HG03066 (cell line): Measurements from ENCODE around the gene B4GALNT4.
"Not testable (repeated sequence)": the region's sequence is repeated elsewhere in the genome, so short reads cannot be mapped to it uniquely, and the experiment has no call there.

ENCODE experiments used
- ATAC-seq: cut with Tn5 transposase; IDR thresholded peaks from one replicate; pipeline ENCODE4 v1.9.1; 2021; ENCODE audit warnings: low read depth; ENCODE audit not compliant: unreplicated experiment

The B4GALNT4 gene

GRCh38 chr11:405323-405953 is 36.1 kb downstream of the B4GALNT4 start:
- ATAC-seq: no peak

DNA sequence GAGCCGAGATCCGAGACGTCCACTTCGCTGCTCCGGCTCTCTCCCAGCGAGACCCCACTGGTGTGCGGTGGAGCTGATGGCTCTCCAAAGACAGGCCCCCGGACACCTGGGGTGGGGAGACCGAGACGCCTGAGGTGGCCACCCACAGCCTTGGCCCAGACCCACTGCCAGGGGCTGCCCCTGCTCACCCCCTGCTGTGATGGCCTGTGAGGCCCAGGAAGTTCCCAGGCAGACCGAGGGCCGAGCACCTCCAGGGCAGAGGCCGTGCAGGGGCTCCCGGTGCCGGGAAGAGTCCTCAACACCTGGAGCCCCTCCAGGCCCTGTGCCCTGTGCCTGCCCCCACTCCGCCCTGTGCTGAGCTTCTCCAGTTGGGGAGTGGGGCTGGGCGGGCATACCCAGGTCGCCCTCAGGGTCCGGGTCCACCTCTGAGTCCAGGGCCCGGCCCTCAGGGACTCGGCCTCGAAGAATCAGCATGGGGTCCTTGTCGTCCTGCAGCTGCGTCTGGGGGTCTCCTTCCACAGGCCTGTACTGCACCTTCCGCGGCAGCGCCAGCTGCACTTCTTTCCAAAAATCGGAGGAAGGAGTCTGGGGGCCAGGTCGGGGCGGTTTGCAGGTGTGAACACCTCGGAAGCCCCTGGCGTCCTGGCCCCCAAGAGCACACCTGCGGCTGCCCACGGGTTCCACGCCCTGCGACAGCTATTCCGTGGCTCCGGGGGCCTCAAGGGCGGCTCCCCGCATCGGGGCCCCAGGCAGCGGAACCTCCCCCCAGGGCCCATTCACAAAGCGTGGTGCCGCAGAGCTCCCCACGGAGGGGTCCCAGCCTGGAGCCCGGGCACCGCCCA is 36.9 kb downstream of the B4GALNT4 start:
- ATAC-seq: no peak

DNA sequence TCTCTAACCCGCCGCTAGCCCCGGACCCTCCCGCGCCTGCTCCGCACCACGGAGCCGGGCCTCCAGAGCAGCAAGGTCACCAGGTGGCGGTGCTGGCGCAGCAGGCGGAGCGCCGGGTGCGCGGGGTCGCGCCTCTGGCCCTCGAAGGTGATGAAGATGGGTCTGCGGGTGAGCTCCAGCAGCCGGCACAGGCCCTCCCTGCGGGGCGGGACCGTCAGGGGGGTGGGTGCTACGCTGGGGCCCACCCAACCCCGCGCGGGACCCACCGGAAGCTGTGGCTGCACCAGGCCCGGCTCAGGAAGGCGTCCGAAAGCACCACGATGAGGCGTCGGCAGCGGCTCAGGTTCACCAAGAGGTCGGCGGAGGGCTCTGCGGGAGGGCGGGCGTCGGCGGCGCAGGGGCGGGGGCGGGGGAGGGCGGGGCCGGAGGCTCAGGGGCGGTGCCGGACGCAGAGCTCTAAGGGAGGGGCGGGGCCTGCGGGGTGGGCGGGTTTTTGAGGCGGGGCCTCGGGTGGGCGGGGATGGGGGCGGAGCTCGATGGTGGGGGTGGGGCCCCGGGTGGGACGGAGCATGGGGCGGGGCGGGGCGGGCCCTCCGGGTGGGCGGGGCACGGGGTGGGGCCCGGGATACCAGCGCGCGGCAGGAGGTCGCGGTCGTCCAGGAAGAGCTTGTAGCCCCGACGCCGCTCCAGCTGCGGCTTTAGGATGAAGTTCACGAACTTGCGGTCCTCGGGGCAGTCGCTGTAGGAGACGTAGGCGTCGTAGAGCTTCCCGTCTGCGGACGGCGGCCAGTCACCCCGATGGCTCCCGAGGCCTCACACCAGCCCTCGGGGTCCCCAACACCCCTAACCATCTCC is 37.7 kb downstream of the B4GALNT4 start:
- ATAC-seq: peak; percentile 86

DNA sequence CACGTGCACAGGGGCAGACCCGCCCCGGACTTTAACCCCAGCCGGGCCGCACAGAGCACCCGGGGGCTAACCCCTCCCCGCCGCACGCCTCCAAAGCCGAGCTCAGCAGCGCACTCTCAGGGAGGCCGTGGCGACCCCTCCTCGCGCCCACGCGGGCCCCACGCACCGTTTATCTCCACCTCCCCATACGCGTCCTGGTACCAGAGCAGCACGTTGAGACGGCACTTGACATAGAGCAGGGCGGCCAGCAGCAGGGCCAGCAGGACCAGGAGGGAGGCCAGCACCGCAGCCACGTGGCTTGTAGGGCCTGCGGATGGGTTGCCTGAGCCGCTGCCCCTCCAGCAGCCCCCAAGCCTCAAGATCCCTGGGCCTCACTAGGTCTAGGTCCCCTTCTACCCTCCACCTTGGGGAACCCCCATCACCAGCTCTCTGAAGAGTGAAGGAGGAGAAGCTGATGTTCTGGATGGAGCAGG is 38.4 kb downstream of the B4GALNT4 start:
- ATAC-seq: no peak

DNA sequence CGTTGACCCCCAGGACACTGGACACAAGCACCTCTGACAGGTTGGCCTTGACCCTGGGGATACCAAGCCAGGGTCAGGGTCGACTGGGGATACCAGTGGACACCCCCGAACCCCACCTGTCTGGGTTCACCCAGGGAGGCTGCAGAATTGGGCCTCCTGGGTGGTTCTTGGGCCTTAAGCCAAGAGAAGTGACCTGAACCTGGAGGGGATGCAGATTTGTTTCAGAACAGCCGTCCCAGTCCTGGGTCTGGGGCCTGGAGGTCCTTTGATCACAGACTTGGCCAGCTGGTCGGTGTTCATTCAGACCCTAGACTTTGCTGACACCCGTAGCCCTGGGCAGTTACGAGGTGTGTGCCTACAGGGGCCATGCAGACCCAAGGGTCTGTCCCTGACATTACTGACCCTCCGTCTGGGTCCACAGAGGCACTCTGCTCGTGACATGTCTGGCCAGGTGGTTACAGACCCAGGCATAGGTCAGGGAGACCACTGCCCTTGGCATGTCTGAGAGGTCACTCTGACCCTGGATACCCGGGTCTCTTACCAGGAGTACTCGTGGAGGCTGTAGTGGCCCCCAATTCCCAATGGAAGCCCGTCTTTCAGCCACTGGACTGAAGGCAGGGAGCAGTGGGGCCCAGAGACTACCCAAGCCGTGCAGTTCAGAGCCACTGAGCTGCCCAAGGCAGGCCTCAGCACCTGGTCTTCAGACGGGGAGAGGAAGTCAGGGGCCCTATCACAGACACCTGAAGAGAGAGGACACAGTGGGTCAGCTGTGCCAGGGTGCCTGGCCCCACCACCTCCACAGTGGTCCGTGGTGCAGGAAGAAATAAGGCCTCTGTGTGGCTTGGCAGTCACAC is 39.1 kb downstream of the B4GALNT4 start:
- ATAC-seq: no peak

DNA sequence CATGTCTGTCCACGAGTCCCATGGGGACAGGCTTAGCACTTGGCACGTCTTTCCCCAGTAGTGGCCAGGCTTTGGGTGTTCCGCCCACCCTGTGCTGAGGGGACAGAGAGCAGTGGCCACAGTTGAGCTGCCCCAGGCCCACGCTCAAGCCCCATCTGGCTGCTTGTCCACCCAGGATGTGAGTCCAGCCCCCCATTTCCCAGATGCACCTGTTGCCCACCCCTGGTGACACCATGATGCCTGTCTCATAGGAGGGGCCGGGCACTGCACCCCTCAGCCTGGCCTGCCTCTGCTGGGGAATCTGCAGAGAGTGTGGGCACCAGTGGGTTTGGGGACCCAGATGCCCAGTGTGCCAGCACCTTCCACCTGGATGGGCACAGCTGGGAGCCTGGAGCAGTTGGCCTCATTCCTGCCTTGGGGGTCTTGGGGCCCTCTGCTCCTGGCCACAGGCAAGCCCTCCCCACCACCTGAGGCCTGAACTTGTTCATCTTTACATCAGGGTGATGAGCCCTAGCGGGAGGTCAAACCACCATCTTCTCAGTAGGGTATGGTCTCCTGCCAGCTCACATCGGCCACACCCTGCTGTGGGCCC is 39.8 kb downstream of the B4GALNT4 start:
- no peak for ATAC-seq

- no peak for ATAC-seq
These were observed 40.5 kb downstream of the B4GALNT4 start for GRCh38 chr11:409600-410483.

- ATAC-seq: not testable (repeated sequence)
These were observed 41.4 kb downstream of the B4GALNT4 start for GRCh38 chr11:410711-411110.

- not testable (repeated sequence) for ATAC-seq
These were observed 42.2 kb downstream of the B4GALNT4 start for GRCh38 chr11:411520-411919.

GRCh38 chr11:412641-413119 is 43.4 kb downstream of the B4GALNT4 start:
- ATAC-seq: no peak

DNA sequence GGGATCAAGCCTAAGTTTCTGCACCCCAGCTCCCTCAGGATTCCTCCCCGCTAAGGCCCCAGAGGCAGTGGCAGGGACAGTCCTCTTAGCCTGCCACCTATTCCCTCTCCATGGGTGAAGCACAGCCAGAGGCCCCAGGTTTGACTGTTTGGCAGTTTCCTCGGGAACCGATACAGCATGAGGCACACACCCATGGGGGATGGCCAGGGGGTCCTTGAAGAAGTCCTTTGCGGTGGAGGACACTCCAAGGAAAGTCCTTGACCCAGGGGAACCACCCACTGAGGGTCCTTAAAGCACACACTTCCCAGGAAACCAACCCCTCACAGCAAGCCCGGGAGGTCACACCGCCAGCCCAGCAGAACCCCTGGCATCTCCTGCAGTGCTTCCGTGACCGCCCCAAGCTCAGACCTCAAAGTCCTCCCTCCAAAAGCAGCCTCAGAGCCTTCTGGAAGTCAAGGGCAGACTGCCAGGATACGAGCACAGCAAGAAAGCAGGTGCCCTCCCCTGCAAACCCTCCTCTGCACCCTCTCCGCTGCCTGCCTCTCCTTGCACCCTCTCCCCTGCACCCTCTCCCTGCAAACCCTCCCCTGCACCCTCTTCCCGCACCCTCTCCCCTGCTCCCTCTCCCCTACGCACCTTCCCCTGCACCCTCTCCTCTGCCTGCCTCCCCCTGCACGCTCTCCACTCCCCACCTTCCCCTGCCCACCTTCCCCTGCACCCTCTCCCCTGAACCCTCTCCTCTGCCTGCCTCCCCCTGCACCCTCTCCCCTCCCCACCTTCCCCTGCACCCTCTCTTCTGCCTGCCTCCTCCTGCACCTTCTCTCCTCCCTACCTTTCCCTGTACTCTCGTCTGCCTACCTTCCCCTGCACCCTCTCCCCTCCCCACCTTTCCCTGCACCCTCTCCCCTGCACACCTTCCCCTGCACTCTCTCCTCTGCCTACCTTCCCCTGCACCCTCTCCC is 44.1 kb downstream of the B4GALNT4 start:
- no peak for ATAC-seq

DNA sequence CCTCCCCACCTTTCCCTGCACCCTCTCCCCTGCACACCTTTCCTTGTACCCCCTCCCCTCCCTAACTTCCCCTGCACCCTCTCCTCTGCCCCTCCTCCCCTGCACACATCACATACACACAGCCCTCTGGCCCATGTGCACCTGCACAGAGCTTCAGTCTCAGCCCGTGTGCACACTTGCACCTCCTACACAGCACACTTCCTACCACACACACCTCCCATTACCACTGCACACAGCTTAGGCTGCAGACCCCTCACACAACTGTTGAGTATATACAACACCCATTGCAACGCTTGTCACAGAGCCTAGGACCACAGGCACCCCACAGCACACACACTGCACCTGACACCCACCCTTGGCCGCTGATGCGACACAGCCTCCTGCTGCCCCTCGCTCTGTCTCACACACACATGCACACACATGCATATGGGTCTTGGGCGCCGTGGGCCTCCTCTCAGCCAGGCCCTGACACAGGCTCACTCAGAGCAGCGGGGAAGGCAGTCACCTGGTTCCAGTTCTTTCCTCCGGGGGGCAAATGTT is 45.1 kb downstream of the B4GALNT4 start:
- ATAC-seq: no peak

DNA sequence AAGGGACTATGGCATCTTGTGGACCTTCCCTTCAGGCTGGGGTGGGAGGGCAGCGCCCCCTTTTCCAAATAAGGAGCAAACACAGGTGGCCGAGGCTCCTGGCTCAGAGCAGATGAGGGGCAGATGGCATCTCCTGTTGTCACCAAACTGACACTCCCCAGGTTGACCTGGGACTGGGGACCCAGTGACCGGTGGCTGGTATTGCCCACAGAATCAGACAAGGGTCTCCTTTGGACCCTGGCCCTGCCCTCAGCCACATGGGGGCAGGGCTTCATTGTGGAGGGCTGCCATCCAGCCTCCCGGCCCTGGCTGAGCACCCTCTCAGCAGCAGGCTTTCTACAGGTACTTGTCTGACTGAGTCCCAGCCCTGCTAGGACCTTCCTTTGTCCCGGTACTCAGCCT is 46.3 kb downstream of the B4GALNT4 start:
- no peak for ATAC-seq

DNA sequence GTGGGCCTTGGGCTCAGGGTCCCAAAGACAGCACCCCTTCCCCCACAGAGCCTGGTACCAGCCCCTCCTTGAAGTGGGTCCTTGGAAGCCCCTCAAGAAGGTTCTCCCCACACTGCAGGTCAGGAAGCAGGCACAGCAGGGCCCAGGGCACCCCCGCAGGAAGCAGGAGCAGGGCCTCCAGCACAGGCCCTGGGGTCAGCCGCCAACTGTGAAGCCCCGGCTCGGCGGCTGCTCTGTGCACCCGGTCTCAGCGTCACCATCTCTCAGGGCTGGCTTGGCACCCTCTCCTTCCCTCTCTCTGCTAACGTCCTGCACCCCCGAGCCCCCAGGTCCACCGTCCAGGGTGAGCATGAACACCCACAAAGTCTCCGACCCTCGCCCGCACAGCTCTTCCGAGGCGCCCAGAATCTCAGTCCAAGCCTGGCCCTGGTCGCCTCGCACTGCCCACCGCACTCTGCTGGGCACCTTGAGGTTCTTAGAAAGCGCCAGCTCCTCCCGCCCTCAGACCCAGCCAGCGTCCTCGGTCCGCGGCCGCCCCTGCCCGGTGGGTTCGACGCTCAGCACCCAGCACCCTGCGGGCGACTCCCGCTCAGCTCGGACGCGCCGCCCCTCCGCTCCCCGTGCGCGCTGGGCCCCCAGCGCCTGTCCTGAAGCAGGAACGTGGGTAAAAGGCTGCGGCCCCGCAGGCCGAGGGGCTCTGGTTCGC is 46.9 kb downstream of the B4GALNT4 start:
- ATAC-seq: no peak

DNA sequence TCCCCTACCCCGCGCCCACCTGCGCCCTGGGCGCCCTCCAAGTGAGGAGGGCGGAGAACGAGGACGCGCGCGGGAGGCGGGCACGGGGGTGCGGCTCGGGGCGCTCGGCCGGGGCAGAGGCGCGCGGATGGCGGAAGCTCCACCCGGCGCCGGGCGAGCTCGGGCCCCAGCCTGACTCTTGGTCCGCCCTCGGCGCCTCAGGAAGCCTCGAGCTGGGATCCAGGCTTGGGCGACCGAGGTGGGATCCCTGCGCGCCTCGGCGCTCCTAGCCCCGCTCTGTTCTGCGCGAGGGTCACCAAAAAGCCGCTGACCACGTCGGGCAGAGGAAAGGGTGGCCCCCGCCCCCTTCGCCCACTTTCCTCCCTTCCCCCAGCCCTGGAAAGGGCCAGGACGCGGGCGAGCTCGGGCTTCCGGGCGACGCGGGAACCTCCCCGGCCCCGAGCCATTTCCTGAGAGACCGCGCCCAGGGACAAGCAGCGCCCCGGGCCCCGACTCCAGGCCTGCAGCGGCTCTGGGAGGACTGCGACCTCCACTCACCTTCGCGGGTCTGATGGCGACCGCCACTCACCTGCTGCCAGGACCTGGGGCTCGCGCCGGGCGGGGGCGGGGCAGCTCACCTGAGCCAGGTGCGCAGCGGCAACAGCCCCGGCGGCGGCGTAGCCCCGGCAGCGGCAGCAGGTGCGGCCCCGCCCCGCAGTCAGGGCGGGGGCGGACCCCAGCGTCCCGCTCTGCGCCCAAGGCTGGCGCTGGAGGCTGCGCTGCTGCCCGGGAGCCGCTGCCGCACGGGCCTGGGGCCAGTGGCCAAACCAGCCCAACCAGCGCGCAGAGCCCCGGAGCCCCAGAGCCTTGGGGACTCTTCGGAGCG is 47.7 kb downstream of the B4GALNT4 start:
- ATAC-seq: no peak
